Epithelial cell of esophagus (primary cell): ENCODE data around the gene ITPR2.
"Not testable (repeated sequence)": the region's sequence is repeated elsewhere in the genome, so short reads cannot be mapped to it uniquely, and the experiment has no call there.

Experiments used
- DNase-seq: peaks from one replicate; pipeline ENCODE4 v3.0.0; 2010; ENCODE audit warnings: low read depth
- H3K4me3 ChIP-seq: 2 replicates; pipeline ENCODE4 v1.5.1; 2011; ENCODE audit warnings: mild to moderate bottlenecking, low read length, control low read depth
- CTCF ChIP-seq: IDR thresholded peaks from 2 replicates; pipeline ENCODE4 v1.5.1; 2011; ENCODE audit warnings: low read depth, mild to moderate bottlenecking, low read length, control low read depth, inconsistent platforms; ENCODE audit not compliant: insufficient read depth; ENCODE audit errors: missing control alignments

The ITPR2 gene

GRCh38 chr12:26520109-26520508 lies 312.9 kb downstream of the ITPR2 start:
- H3K4me3 ChIP-seq: no peak overlapping the region
- no peak for TF ChIP-seq CTCF
- DNase-seq: no peak

- no peak overlapping the region for H3K4me3 ChIP-seq
- no peak for TF ChIP-seq CTCF
- no peak for DNase-seq
Observed at GRCh38 chr12:26519462-26519861, 313.5 kb downstream of the ITPR2 start.

- H3K4me3 ChIP-seq, DNase-seq: not testable (repeated sequence)
Observed at GRCh38 chr12:26517320-26517719, 315.7 kb downstream of the ITPR2 start.

GRCh38 chr12:26514364-26514763 lies 318.6 kb downstream of the ITPR2 start:
- no peak overlapping the region for H3K4me3 ChIP-seq
- TF ChIP-seq CTCF: no peak
- DNase-seq: no peak

- no peak overlapping the region for H3K4me3 ChIP-seq
- no peak for DNase-seq
- TF ChIP-seq CTCF: no peak
Observed at GRCh38 chr12:26513363-26514043, 319.5 kb downstream of the ITPR2 start.

GRCh38 chr12:26512213-26512612 lies 320.8 kb downstream of the ITPR2 start:
- no peak for TF ChIP-seq CTCF
- H3K4me3 ChIP-seq: no peak overlapping the region
- no peak for DNase-seq

GRCh38 chr12:26510354-26510674 lies 322.7 kb downstream of the ITPR2 start:
- DNase-seq: no peak
- TF ChIP-seq CTCF: no peak

More at GRCh38 chr12:26510354-26510674, 322.7 kb downstream of the ITPR2 start:
- no peak overlapping the region for H3K4me3 ChIP-seq
